KMS-11 (cell line): ENCODE measurements around the gene TXNRD1.
"Not testable (repeated sequence)": the region's sequence is repeated elsewhere in the genome, so short reads cannot be mapped to it uniquely, and the experiment has no call there.

Experiments used
- H2AFZ ChIP-seq: fragments of 200-600 bp; sonication (generic); 2 replicates; pipeline ENCODE4 v1.6.1; 2016; ENCODE audit warnings: antibody characterized with exemption, mixed run types, low read depth
- H3K27ac ChIP-seq: fragments of 200-600 bp; sonication (generic); 2 replicates; pipeline ENCODE4 v1.6.1; 2016; ENCODE audit warnings: mild to moderate bottlenecking, mixed run types
- H3K27me3 ChIP-seq: fragments of 200-600 bp; sonication (generic); 2 replicates; pipeline ENCODE4 v1.6.1; 2017; ENCODE audit warnings: mild to moderate bottlenecking, low read depth, mixed run types, moderate library complexity; ENCODE audit not compliant: insufficient read depth
- H3K36me3 ChIP-seq: fragments of 200-600 bp; sonication (generic); 2 replicates; pipeline ENCODE4 v1.6.1; 2017; ENCODE audit warnings: mild to moderate bottlenecking, mixed run types; ENCODE audit not compliant: insufficient read depth
- H3K4me1 ChIP-seq: fragments of 200-600 bp; sonication (generic); 2 replicates; pipeline ENCODE4 v1.6.1; 2016; ENCODE audit warnings: mild to moderate bottlenecking, low read depth, mixed run types; ENCODE audit not compliant: poor library complexity, severe bottlenecking
- H3K4me2 ChIP-seq: fragments of 200-600 bp; sonication (generic); 2 replicates; pipeline ENCODE4 v1.7.0; 2016; ENCODE audit warnings: mild to moderate bottlenecking, mixed run types
- H3K4me3 ChIP-seq: fragments of 200-600 bp; sonication (generic); IDR thresholded peaks from 2 replicates; pipeline ENCODE4 v1.6.1; 2017; ENCODE audit warnings: low read depth, low read length, mixed read lengths; ENCODE audit not compliant: insufficient read depth
- H3K79me2 ChIP-seq: fragments of 200-600 bp; sonication (generic); 2 replicates; pipeline ENCODE4 v1.6.1; 2016; ENCODE audit warnings: low read depth, mixed run types; ENCODE audit not compliant: insufficient read depth
- H3K9ac ChIP-seq: fragments of 200-600 bp; sonication (generic); 2 replicates; pipeline ENCODE4 v1.6.1; 2016; ENCODE audit warnings: mild to moderate bottlenecking, mixed run types
- H4K20me1 ChIP-seq: fragments of 200-600 bp; sonication (generic); 2 replicates; pipeline ENCODE4 v1.6.1; 2016; ENCODE audit warnings: mild to moderate bottlenecking, mixed run types; ENCODE audit not compliant: insufficient read depth
- TF ChIP-seq, protein P1 (sequence below): fragments of 200-600 bp; sonication (generic); conservative IDR thresholded peaks from 2 replicates; pipeline ENCODE4 v1.6.1; 2017; ENCODE audit warnings: low read depth, mild to moderate bottlenecking, antibody characterized with exemption, low read length, moderate library complexity, mixed read lengths

TXNRD1 gene

DNA sequence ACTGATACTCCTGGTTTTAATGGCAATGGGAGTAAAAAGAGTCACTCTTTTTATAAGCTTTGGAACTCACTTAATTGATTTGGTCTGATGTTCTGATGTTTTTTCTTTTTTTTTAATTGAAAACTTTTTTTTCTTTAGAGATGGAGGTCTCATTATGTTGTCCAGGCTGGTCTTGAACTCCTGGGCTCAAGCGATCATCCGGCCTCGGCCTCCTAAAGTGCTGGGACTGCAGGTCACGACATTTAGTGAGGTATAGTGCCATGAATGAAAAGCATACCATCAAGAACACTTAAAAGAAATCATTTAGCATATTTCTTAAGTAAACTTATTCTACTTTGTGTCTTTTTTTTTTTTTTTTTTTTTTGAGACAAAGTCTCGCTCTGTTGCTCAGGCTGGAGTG, 75.3 kb downstream of the TXNRD1 start:
- Histone ChIP-seq H3K27ac (no peak overlapping the region), H3K4me1 (peaks cover 30% of the 10 kb centered on the region), H3K27me3 (no peaks in the 10 kb centered on the region), H3K4me3 (no peak overlapping the region), H3K4me2 (no peak overlapping the region), H3K79me2 (peaks cover 85% of the 10 kb centered on the region), H2AFZ (no peak overlapping the region), H4K20me1 (peaks cover 4% of the 10 kb centered on the region; the same call in 1 of the 2 replicates), H3K36me3 (0 out of 2 replicates have a peak, but pooled peaks cover 15% of the 10 kb centered on the region), H3K9ac (no peak overlapping the region)
- TF ChIP-seq, protein P1, sequence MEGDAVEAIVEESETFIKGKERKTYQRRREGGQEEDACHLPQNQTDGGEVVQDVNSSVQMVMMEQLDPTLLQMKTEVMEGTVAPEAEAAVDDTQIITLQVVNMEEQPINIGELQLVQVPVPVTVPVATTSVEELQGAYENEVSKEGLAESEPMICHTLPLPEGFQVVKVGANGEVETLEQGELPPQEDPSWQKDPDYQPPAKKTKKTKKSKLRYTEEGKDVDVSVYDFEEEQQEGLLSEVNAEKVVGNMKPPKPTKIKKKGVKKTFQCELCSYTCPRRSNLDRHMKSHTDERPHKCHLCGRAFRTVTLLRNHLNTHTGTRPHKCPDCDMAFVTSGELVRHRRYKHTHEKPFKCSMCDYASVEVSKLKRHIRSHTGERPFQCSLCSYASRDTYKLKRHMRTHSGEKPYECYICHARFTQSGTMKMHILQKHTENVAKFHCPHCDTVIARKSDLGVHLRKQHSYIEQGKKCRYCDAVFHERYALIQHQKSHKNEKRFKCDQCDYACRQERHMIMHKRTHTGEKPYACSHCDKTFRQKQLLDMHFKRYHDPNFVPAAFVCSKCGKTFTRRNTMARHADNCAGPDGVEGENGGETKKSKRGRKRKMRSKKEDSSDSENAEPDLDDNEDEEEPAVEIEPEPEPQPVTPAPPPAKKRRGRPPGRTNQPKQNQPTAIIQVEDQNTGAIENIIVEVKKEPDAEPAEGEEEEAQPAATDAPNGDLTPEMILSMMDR = no peak

DNA sequence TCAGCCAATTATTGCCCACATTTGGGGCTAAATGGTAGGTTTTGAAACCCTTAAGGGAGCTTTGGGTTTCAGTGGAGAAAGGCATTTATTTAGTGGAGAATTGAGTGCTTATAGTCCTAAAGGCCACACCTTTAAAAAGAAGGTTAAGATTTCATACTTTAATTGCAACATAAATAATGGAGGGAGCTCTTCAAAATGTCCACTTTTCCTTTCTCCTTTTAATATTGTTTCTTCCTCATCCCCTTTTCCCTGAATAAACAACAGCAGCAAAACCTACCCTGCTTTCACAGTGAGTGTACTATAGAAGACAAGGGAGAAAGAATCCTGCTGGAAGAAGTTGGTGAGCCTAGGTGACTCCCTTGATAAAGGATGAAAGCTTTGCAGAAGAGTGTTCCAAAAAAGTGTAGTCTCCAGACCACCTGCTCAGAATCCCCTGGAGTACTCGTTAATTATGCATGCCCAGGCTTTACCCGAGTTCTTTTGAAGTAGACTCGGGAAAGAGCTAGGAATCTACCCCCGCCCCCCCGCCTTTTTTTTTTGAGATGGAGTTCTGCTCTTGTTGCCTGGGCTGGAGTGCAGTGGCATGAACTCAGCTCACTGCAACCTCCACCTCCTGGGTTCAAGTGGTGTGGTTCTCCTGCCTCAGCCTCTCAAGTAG, 76.4 kb downstream of the TXNRD1 start:
- Histone ChIP-seq H3K27ac (no peak overlapping the region), H4K20me1 (peaks cover 7% of the 10 kb centered on the region; the same call in 1 of the 2 replicates), H3K79me2 (peaks cover 96% of the 10 kb centered on the region), H3K4me2 (no peak overlapping the region), H2AFZ (no peak overlapping the region), H3K4me3 (no peak overlapping the region), H3K4me1 (peaks cover 29% of the 10 kb centered on the region), H3K36me3 (0 out of 2 replicates have a peak, but pooled peaks cover 15% of the 10 kb centered on the region), H3K27me3 (no peaks in the 10 kb centered on the region), H3K9ac (no peak overlapping the region)
- TF ChIP-seq, protein P1 = no peak

DNA sequence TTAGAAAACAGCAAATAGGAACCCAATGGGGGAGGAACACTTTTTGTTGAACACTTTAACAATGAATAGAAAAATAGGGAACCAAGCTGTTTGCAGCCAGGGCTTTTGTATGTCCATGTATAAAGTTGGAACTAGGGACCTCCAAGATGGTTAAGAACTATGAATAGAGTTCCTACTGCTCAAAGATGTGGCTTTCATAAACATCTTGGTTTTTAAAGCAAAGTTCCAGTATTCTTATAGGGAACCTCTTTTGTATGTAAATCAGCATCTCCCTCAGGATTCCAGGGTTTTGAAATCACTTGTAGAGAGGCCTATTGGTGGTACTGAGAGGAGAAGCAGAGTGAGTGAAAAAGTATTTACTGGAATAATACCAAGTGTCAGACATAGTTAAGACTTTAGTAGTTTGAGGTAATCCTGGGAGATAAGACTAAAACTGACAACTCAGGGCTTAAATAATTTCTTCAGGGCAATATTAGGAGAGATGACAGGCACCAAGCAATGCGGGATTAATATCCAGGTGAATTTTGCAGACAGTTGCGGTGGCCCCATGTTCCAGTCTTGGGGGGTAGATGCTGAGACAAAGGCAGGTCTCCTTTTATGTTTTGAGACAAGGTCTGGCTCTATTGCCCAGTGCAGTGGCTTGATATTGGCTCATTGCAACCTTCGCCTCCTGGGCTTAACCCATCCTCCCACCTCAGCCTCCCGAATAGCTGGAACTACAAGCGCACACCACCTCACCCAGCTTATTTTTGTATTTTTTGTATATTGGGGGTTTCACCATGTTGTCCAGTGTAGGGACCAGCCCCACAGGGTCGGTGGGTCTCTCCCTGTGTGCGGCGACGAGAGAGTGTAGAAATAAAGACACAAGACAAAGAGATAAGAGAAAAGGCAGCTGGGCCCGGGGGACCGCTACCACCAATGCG, 77.6 kb downstream of the TXNRD1 start:
- no peak overlapping the region for H3K9ac ChIP-seq

DNA sequence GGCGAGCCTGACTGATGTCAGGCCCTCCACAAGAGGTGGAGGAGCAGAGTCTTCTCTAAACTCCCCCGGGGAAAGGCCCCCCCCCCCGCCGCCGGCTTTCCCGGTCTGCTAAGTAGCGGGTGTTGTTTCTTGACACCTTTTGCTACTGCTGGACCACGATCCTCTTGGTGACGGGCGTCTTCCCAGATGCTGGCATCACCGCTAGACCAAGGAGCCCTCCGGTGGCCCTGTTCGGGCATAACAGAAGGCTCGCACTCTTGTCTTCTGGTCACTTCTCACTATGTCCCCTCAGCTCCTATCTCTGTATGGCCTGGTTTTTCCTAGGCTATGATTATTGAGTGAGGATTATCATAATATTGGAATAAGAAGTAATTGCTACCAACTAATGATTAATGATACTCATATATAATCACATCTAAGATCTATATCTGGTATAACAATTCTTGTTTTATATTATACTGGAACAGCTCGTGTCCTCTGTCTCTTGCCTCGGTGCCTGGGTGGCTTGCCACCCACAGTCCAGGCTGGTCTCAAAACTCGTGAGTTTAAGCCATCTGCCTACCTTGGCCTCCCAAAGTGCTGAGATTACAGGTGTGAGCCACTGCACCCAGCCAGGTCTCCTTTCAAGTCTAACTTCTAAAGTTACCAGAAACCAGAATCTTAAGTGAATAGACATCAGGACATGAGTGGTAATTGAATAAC, 78.7 kb downstream of the TXNRD1 start:
- Histone ChIP-seq H3K4me1 (peaks cover 46% of the 10 kb centered on the region), H3K79me2 (peaks cover 94% of the 10 kb centered on the region), H3K36me3 (peaks cover 15% of the 10 kb centered on the region; the same call in 1 of the 2 replicates)
- H2AFZ ChIP-seq, H3K27ac ChIP-seq, H3K9ac ChIP-seq, H3K4me2 ChIP-seq, H4K20me1 ChIP-seq, H3K27me3 ChIP-seq, H3K4me3 ChIP-seq: not testable (repeated sequence)

More for the DNA sequence above, 77.6 kb downstream of the TXNRD1 start:
- Histone ChIP-seq H2AFZ (no peak overlapping the region), H3K27me3 (no peaks in the 10 kb centered on the region), H3K4me1 (peaks cover 38% of the 10 kb centered on the region), H3K36me3 (peaks cover 15% of the 10 kb centered on the region; the same call in 1 of the 2 replicates), H3K4me3 (no peak overlapping the region), H3K4me2 (no peak overlapping the region), H3K79me2 (peaks cover 96% of the 10 kb centered on the region), H3K27ac (no peak overlapping the region), H4K20me1 (peaks cover 7% of the 10 kb centered on the region; the same call in 1 of the 2 replicates)
- TF ChIP-seq, protein P1 = no peak
